Suprapubic skin (tissue), 4 donors: ENCODE data around the gene RASSF7. TPM values are rescaled to one million over a fixed set of nuclear protein-coding genes. Genes with fewer than 3 reads are reported as not detected.

Source experiments
- DNase-seq, 2 donors: peaks; one replicate each; pipeline ENCODE4 v3.0.0-alpha.2; 2019; ENCODE audit warnings: low spot score in 2 of 2
- H3K27ac ChIP-seq: fragments of 200-600 bp; sonication (generic); one replicate; pipeline ENCODE4 v1.5.1; 2019
- H3K27me3 ChIP-seq: fragments of 200-600 bp; sonication (generic); one replicate; pipeline ENCODE4 v1.5.1; 2019
- H3K36me3 ChIP-seq: fragments of 200-600 bp; sonication (generic); one replicate; pipeline ENCODE4 v1.5.1; 2019
- H3K4me1 ChIP-seq: fragments of 200-600 bp; sonication (generic); one replicate; pipeline ENCODE4 v1.5.1; 2019
- H3K4me3 ChIP-seq: fragments of 200-600 bp; sonication (generic); one replicate; pipeline ENCODE4 v1.5.1; 2019; ENCODE audit warnings: mild to moderate bottlenecking
- H3K9me3 ChIP-seq: fragments of 200-600 bp; sonication (generic); one replicate; pipeline ENCODE4 v1.5.1; 2019
- EP300 ChIP-seq: sonication (generic); formaldehyde crosslinking; IDR thresholded peaks from one replicate; pipeline ENCODE4 v1.6.1; 2017; ENCODE audit warnings: antibody characterized with exemption
- POLR2A ChIP-seq, 2 donors: fragments of 450-650 bp; IDR thresholded peaks; one replicate each; pipeline ENCODE4 v1.6.1; 2017; ENCODE audit warnings: antibody characterized with exemption in 2 of 2, mild to moderate bottlenecking in 2 of 2, moderate library complexity in 2 of 2
- POLR2AphosphoS5 ChIP-seq, 3 donors: sonication (generic); formaldehyde crosslinking; IDR thresholded peaks; one replicate each; pipeline ENCODE4 v1.6.1; 2017; ENCODE audit warnings: antibody characterized with exemption in 3 of 3
- WGBS: methylation state at CpG from one replicate; pipeline ENCODE4 v1.1.5; 2018; 5-methylcytosine and 5-hydroxymethylcytosine counted together
- total RNA-seq, 4 donors: library from RNA; depleted of rRNA; stranded (reverse); fragments of >200 nt; gene quantifications; one replicate each; pipeline ENCODE4 v1.1.0, GENCODE V29; 2016
- TF ChIP-seq, protein P1 (sequence below), 2 donors: fragments of 200-600 bp in 1 of 2; fragments of 450-650 bp in 1 of 2; sonication (generic) in 1 of 2; IDR thresholded peaks; one replicate each; pipeline ENCODE4 v1.5.1; 2016 to 2019; ENCODE audit warnings: antibody characterized with exemption in 2 of 2, mild to moderate bottlenecking in 1 of 2, moderate library complexity in 1 of 2

RASSF7 gene
- total RNA-seq, 4 donors from 2014 or later = 82.6 to 113 (median 87.0) TPM

DNA sequence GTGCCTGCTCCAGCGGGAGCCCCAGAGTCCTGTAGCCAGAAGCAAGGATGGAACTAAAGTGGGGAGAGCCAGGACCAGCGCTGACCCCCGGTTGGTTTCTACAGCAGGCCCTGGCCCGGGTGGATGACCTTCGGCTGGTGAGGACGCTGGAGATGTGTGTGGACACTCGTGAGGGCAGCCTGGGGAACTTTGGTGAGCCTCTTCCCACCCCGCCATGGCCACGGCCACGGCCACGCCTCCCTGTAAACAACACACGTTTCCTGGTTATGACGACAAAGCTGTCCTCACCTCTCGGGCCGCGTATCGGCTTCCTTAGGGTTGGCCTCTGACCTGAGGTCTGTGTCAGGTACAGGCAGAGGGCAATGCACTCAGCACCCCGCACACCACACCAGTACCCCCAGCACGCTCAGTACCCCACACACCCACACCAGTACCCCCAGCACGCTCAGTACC lies 19.3 kb upstream of the RASSF7 start:
- Histone ChIP-seq H3K9me3 (no peaks in the 10 kb centered on the region), H3K36me3 (no peaks in the 10 kb centered on the region), H3K4me3 (no peak overlapping the region), H3K27ac (no peak overlapping the region), H3K4me1 (peaks cover 16% of the 10 kb centered on the region), H3K27me3 (no peaks in the 10 kb centered on the region)
- peak in 1 of 2 donors; percentile 59 for DNase-seq
- TF ChIP-seq POLR2A (IDR thresholded peaks at IDR 0.05) (no peak), POLR2AphosphoS5 (IDR thresholded peaks at IDR 0.05) (no peak), EP300 (no peak)
- TF ChIP-seq, protein P1, sequence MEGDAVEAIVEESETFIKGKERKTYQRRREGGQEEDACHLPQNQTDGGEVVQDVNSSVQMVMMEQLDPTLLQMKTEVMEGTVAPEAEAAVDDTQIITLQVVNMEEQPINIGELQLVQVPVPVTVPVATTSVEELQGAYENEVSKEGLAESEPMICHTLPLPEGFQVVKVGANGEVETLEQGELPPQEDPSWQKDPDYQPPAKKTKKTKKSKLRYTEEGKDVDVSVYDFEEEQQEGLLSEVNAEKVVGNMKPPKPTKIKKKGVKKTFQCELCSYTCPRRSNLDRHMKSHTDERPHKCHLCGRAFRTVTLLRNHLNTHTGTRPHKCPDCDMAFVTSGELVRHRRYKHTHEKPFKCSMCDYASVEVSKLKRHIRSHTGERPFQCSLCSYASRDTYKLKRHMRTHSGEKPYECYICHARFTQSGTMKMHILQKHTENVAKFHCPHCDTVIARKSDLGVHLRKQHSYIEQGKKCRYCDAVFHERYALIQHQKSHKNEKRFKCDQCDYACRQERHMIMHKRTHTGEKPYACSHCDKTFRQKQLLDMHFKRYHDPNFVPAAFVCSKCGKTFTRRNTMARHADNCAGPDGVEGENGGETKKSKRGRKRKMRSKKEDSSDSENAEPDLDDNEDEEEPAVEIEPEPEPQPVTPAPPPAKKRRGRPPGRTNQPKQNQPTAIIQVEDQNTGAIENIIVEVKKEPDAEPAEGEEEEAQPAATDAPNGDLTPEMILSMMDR (IDR thresholded peaks at IDR 0.05) = no peak
- 93% methylated on average over 14 of the region's 20 CpGs for WGBS

DNA sequence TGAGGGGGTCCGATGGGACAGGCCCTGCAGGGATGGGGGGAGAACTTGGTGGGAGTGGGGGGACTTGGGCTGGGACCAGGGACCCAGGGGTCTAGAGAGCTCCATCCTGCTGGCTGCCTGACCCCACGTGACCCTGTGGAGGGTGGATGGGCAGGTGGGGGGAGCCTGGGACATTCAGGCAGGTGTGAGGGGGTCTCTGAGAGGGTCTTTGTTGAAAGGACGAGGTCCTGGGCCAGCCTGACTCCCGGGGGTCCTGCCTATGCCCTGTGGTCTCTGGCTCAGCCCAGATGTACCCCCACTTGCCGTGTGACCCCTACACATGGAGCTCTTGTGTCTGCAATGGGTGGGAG lies 16.0 kb upstream of the RASSF7 start:
- no peaks in the 10 kb centered on the region for H3K27me3 ChIP-seq
- H3K36me3 ChIP-seq = no peaks in the 10 kb centered on the region
- H3K9me3 ChIP-seq = no peaks in the 10 kb centered on the region
- no peak for DNase-seq
- 84% methylated on average over 4 of the region's 5 CpGs for WGBS
- no peak overlapping the region for H3K4me3 ChIP-seq
- no peak overlapping the region for H3K27ac ChIP-seq
- TF ChIP-seq, protein P1 (IDR thresholded peaks at IDR 0.05) = no peak
- TF ChIP-seq EP300 (no peak), POLR2AphosphoS5 (IDR thresholded peaks at IDR 0.05) (no peak), POLR2A (IDR thresholded peaks at IDR 0.05) (no peak)
- H3K4me1 ChIP-seq = no peaks in the 10 kb centered on the region

DNA sequence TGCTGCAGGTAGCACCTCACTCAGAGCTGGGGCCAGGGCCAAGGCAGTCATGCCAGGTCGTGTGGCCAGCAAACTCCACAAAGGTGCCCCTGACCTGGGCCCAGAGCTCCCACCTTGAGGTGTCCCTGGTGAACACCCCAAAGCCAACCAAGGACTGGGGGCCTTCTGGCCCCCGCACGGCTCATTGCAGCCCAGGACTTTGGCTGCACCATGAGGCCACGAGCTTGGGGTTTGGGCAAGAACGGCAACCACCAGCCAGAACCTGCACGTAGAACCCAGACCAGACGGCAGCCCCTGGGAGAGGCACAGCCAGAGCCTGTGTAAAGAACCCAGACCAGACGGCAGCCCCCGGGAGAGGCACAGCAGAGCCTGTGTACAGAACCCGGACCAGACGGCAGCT lies 15.6 kb upstream of the RASSF7 start:
- Histone ChIP-seq H3K4me1 (no peaks in the 10 kb centered on the region), H3K27me3 (no peaks in the 10 kb centered on the region), H3K9me3 (no peaks in the 10 kb centered on the region), H3K36me3 (no peaks in the 10 kb centered on the region), H3K4me3 (no peak overlapping the region), H3K27ac (no peak overlapping the region)
- DNase-seq = no peak
- WGBS = 84% methylated on average over 8 of the region's 11 CpGs
- TF ChIP-seq EP300 (no peak), POLR2A (IDR thresholded peaks at IDR 0.05) (no peak), POLR2AphosphoS5 (IDR thresholded peaks at IDR 0.05) (no peak)
- TF ChIP-seq, protein P1 (IDR thresholded peaks at IDR 0.05) = no peak

DNA sequence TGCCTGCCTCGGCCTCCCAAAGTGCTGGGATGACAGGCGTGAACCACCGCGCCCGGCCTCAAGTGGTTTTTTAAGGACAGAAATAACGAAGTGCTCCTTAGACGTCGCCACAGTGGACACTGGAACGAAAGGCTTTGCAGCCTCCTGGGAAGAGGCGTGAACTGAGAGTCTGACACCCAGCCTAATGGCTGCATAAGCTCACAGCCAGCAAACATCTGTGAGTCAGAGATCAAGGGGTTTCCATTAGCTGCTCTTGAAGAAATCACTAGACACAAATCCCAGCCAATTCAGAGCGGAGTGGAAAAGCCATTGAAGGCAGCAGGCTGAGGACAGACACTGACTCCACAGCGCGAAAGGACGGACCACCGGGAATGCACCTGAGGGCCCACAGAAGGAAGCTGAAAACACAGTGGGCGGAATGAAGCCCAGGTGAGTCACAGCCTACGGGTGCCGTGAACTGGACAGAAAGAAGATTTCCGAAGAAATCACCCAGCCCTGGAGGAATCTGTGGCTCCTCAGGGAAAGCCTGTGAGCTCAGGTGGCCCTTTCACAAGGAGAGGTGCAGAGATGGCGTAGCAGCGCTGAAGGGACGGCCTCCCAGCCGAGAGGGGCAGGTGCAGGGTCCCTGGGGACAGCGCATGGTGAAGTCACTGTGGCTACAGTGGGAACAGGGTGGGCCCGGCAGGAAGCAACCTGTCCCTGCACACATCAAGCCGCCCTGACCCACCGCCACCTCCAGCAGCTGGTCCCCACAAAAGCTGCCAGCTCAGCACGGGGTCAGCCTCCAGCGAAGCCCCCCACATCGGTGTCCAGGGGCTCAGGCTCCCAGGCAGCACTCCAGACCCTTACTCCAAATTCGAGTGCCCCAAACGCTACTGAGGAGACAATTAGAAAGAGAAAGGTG lies 11.8 kb upstream of the RASSF7 start:
- TF ChIP-seq, protein P1 (IDR thresholded peaks at IDR 0.05) = no peak
- no peak for TF ChIP-seq EP300
- no peak for TF ChIP-seq POLR2AphosphoS5 (IDR thresholded peaks at IDR 0.05)
- no peak for TF ChIP-seq POLR2A (IDR thresholded peaks at IDR 0.05)
- Histone ChIP-seq H3K36me3 (no peaks in the 10 kb centered on the region), H3K4me1 (peaks cover under 1% of the 10 kb centered on the region), H3K27ac (no peak overlapping the region), H3K27me3 (peaks cover 20% of the 10 kb centered on the region), H3K4me3 (no peak overlapping the region), H3K9me3 (no peaks in the 10 kb centered on the region)
- no peak for DNase-seq
- whole genome bisulfite sequencing = 92% methylated on average over 30 of the region's 32 CpGs

DNA sequence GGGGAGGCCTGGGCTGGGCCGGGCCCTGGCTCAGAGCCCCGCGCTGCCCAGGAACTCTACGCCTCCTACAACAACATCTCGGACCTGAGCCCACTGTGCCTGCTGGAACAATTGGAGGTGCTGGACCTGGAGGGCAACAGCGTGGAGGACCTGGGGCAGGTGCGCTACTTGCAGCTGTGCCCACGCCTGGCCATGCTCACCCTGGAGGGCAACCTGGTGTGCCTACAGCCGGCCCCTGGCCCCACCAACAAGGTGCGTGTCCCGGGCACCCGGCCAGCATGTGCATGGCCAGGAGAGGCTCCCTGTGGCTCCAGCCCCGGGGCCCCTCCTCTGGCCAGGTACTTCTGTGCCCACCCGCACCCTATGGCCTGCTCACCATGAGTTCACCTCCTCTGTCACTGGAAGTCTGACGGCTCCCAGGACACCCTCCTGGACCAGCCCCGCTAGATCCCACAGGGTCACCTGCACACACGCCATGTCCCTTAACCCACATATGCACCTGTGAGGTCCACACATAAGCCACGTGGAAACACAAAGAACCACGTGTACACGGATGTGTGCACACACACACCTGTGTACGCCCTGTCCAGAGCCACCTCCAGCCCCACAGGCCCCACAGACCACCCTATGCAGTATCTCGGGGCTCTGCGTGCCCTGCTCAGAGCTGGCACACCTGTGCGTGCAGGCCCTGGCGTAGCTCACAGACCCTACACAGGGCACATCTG lies 10.6 kb upstream of the RASSF7 start:
- 96% methylated on average over 10 of the region's 25 CpGs for WGBS
- no peaks in the 10 kb centered on the region for H3K9me3 ChIP-seq
- no peak for DNase-seq
- TF ChIP-seq POLR2AphosphoS5 (IDR thresholded peaks at IDR 0.05) = no peak
- no peak for TF ChIP-seq EP300
- TF ChIP-seq, protein P1 (IDR thresholded peaks at IDR 0.05) = no peak
- no peak for TF ChIP-seq POLR2A (IDR thresholded peaks at IDR 0.05)
- peaks cover 12% of the 10 kb centered on the region for H3K4me1 ChIP-seq
- no peak overlapping the region for H3K27ac ChIP-seq
- H3K4me3 ChIP-seq = no peak overlapping the region
- no peaks in the 10 kb centered on the region for H3K36me3 ChIP-seq
- H3K27me3 ChIP-seq = peaks cover 31% of the 10 kb centered on the region
